Measurements from ENCODE around the gene DAGLA. TPM values are rescaled to one million over a fixed set of nuclear protein-coding genes. Genes with fewer than 3 reads are reported as not detected.
A peak's percentile ranks its signal among the peaks of the same experiment; 100 is the strongest.

Gene DAGLA
- total RNA-seq, 8 experiments from 2014 or later, result 2.0 to 5.0 (median 2.6) TPM

- Histone ChIP-seq H3K27ac (no peak overlapping the region), H3K4me3 (no peak overlapping the region), H3K4me1 (replicated peaks in 1 of 2) (peaks cover 31 to 42% of the 10 kb centered on the region in 2 donors)
- no peak for ATAC-seq (replicated peaks in 6 of 8)
- WGBS, 10 experiments, result 67% methylated on average over 1 of the region's 8 CpGs; no CpG with 5 or more reads in 9 of the 10 experiments
- in situ Hi-C loops (cut with MboI; ENCODE audit: low pct_unique_long_range_greater_than_20kb in 2 of 9, low sequenced_read_pairs in 9 of 9, unreplicated experiment in 9 of 9), result no loop called here
Observed at GRCh38 chr11:61696602-61697001, 16.4 kb downstream of the DAGLA start.

GRCh38 chr11:61697078-61697502, 16.9 kb downstream of the DAGLA start:
- in situ Hi-C loops (cut with MboI; ENCODE audit: low pct_unique_long_range_greater_than_20kb in 2 of 9, low sequenced_read_pairs in 9 of 9, unreplicated experiment in 9 of 9), result no loop called here
- no peak overlapping the region for H3K4me3 ChIP-seq
- no peak overlapping the region for H3K27ac ChIP-seq
- WGBS, 10 experiments, result 67 to 100% (median 95%) methylated on average over 1 to 5 of the region's 9 CpGs; no CpG with 5 or more reads in 6 of the 10 experiments
- ATAC-seq (replicated peaks in 6 of 8), result no peak
- H3K4me1 ChIP-seq (replicated peaks in 1 of 2), result peaks cover 31 to 42% of the 10 kb centered on the region in 2 donors

- no peak overlapping the region for H3K27ac ChIP-seq
- in situ Hi-C loops (cut with MboI; ENCODE audit: low pct_unique_long_range_greater_than_20kb in 2 of 9, low sequenced_read_pairs in 9 of 9, unreplicated experiment in 9 of 9), result no loop called here
- WGBS, 10 experiments, result 80 to 90% methylated on average over 1 of the region's 1 CpG; no CpG with 5 or more reads in 8 of the 10 experiments
- no peak overlapping the region for H3K4me3 ChIP-seq
- peaks cover 31 to 42% of the 10 kb centered on the region in 2 donors for H3K4me1 ChIP-seq (replicated peaks in 1 of 2)
- ATAC-seq (replicated peaks in 6 of 8), result no peak
Observed at GRCh38 chr11:61697764-61698163, 17.6 kb downstream of the DAGLA start.

- 0 to 92% (median 54%) methylated on average over 1 to 5 of the region's 11 CpGs; no CpG with 5 or more reads in 6 of the 10 experiments for WGBS, 10 experiments
- Histone ChIP-seq H3K4me3 (no peak overlapping the region), H3K4me1 (replicated peaks in 1 of 2) (peaks cover 31 to 42% of the 10 kb centered on the region in 2 donors), H3K27ac (no peak overlapping the region)
- ATAC-seq (replicated peaks in 6 of 8), result no peak
- in situ Hi-C loops (cut with MboI; ENCODE audit: low pct_unique_long_range_greater_than_20kb in 2 of 9, low sequenced_read_pairs in 9 of 9, unreplicated experiment in 9 of 9), result no loop called here
Observed at GRCh38 chr11:61698173-61698948, 18.2 kb downstream of the DAGLA start.

- Histone ChIP-seq H3K4me3 (no peak overlapping the region), H3K27ac (no peak overlapping the region), H3K4me1 (replicated peaks in 1 of 2) (peaks cover 24 to 31% of the 10 kb centered on the region in 2 donors)
- 100% methylated on average over 1 of the region's 13 CpGs; no CpG with 5 or more reads in 9 of the 10 experiments for WGBS, 10 experiments
- in situ Hi-C loops (cut with MboI; ENCODE audit: low pct_unique_long_range_greater_than_20kb in 2 of 9, low sequenced_read_pairs in 9 of 9, unreplicated experiment in 9 of 9), result no loop called here
- no peak for ATAC-seq (replicated peaks in 6 of 8)
Observed at GRCh38 chr11:61699737-61700160, 19.6 kb downstream of the DAGLA start.

- ATAC-seq (replicated peaks in 6 of 8), result peak; percentile 23 to 85 (median 72)
- H3K27ac ChIP-seq, result no peak overlapping the region
- no peak overlapping the region for H3K4me3 ChIP-seq
- in situ Hi-C loops (cut with MboI; ENCODE audit: low pct_unique_long_range_greater_than_20kb in 2 of 9, low sequenced_read_pairs in 9 of 9, unreplicated experiment in 9 of 9), result no loop called here
- H3K4me1 ChIP-seq (replicated peaks in 1 of 2), result peaks cover 19 to 26% of the 10 kb centered on the region in 2 donors
- WGBS, 10 experiments, result 8 to 100% (median 50%) methylated on average over 1 to 2 of the region's 5 CpGs; no CpG with 5 or more reads in 6 of the 10 experiments
Observed at GRCh38 chr11:61700212-61700611, 20.0 kb downstream of the DAGLA start.

- 88 to 100% (median 93%) methylated on average over 2 to 4 of the region's 8 CpGs; no CpG with 5 or more reads in 7 of the 10 experiments for WGBS, 10 experiments
- H3K4me1 ChIP-seq (replicated peaks in 1 of 2), result peaks cover 14 to 21% of the 10 kb centered on the region in 2 donors
- no peak for ATAC-seq (replicated peaks in 6 of 8)
- no peak overlapping the region for H3K4me3 ChIP-seq
- in situ Hi-C loops (cut with MboI; ENCODE audit: low pct_unique_long_range_greater_than_20kb in 2 of 9, low sequenced_read_pairs in 9 of 9, unreplicated experiment in 9 of 9), result no loop called here
- H3K27ac ChIP-seq, result no peak overlapping the region
Observed at GRCh38 chr11:61700720-61701119, 20.5 kb downstream of the DAGLA start.

GRCh38 chr11:61701242-61701886, 21.2 kb downstream of the DAGLA start:
- no peak overlapping the region for H3K27ac ChIP-seq
- WGBS, 10 experiments, result 30 to 100% (median 69%) methylated on average over 2 to 9 of the region's 18 CpGs; no CpG with 5 or more reads in 3 of the 10 experiments
- ATAC-seq (replicated peaks in 6 of 8), result peak; percentile 38 to 81 (median 46)
- in situ Hi-C loops (cut with MboI; ENCODE audit: low pct_unique_long_range_greater_than_20kb in 2 of 9, low sequenced_read_pairs in 9 of 9, unreplicated experiment in 9 of 9), result no loop called here
- H3K4me1 ChIP-seq (replicated peaks in 1 of 2), result peaks cover 10 to 16% of the 10 kb centered on the region in 2 donors
- no peak overlapping the region for H3K4me3 ChIP-seq

- WGBS, 10 experiments, result 83 to 100% (median 97%) methylated on average over 1 to 4 of the region's 11 CpGs; no CpG with 5 or more reads in 6 of the 10 experiments
- H3K27ac ChIP-seq, result no peak overlapping the region
- peak in 1 of 8 experiments; percentile 12 for ATAC-seq (replicated peaks in 6 of 8)
- peaks cover 16 to 17% of the 10 kb centered on the region in 2 donors for H3K4me1 ChIP-seq (replicated peaks in 1 of 2)
- H3K4me3 ChIP-seq, result no peak overlapping the region
- in situ Hi-C loops (cut with MboI; ENCODE audit: low pct_unique_long_range_greater_than_20kb in 2 of 9, low sequenced_read_pairs in 9 of 9, unreplicated experiment in 9 of 9), result no loop called here
Observed at GRCh38 chr11:61702701-61703312, 22.6 kb downstream of the DAGLA start.

GRCh38 chr11:61704838-61705237, 24.6 kb downstream of the DAGLA start:
- in situ Hi-C loops (cut with MboI; ENCODE audit: low pct_unique_long_range_greater_than_20kb in 2 of 9, low sequenced_read_pairs in 9 of 9, unreplicated experiment in 9 of 9), result no loop called here
- H3K4me3 ChIP-seq, result no peak overlapping the region
- H3K4me1 ChIP-seq (replicated peaks in 1 of 2), result peaks cover 12 to 17% of the 10 kb centered on the region in 2 donors
- no peak overlapping the region for H3K27ac ChIP-seq
- ATAC-seq (replicated peaks in 6 of 8), result no peak
- WGBS, 10 experiments, result 60 to 93% (median 75%) methylated on average over 1 to 5 of the region's 15 CpGs; no CpG with 5 or more reads in 7 of the 10 experiments

- ATAC-seq (replicated peaks in 6 of 8), result peak in 5 of 8 experiments; percentile 20 to 66 (median 50)
- H3K4me1 ChIP-seq (replicated peaks in 1 of 2), result peaks cover 8 to 19% of the 10 kb centered on the region in 2 donors
- in situ Hi-C loops (cut with MboI; ENCODE audit: low pct_unique_long_range_greater_than_20kb in 2 of 9, low sequenced_read_pairs in 9 of 9, unreplicated experiment in 9 of 9), result no loop called here
- no peak overlapping the region for H3K4me3 ChIP-seq
- H3K27ac ChIP-seq, result no peak overlapping the region
- WGBS, 10 experiments, result 60 to 100% (median 89%) methylated on average over 1 to 7 of the region's 27 CpGs; no CpG with 5 or more reads in 5 of the 10 experiments
Observed at GRCh38 chr11:61706452-61707400, 26.5 kb downstream of the DAGLA start.

- in situ Hi-C loops (cut with MboI; ENCODE audit: low pct_unique_long_range_greater_than_20kb in 2 of 9, low sequenced_read_pairs in 9 of 9, unreplicated experiment in 9 of 9), result no loop called here
- no peak overlapping the region for H3K27ac ChIP-seq
- WGBS, 10 experiments, result 80 to 96% methylated on average over 2 to 4 of the region's 9 CpGs; no CpG with 5 or more reads in 8 of the 10 experiments
Observed at GRCh38 chr11:61707574-61707973, 27.4 kb downstream of the DAGLA start.

More at GRCh38 chr11:61707574-61707973, 27.4 kb downstream of the DAGLA start:
- Histone ChIP-seq H3K4me3 (no peak overlapping the region), H3K4me1 (replicated peaks in 1 of 2) (peaks cover 16 to 26% of the 10 kb centered on the region in 2 donors)
- no peak for ATAC-seq (replicated peaks in 6 of 8)
